Cerebellar cortex (tissue), 1 donor: Measurements from ENCODE around the gene CBR3.
"Not testable (repeated sequence)": the region's sequence is repeated elsewhere in the genome, so short reads cannot be mapped to it uniquely, and the experiment has no call there.

Experiments used
- DNase-seq: peaks from one replicate; pipeline ENCODE4 v3.0.0-alpha.2; 2015; ENCODE audit warnings: low spot score

Gene CBR3

GRCh38 chr21:36134803-36135390, at the start of gene CBR3:
Gene CBR3, plus strand, starts transcription at chr21:36135079. Its CDS starts 114 bp downstream, at chr21:36135193.
- no peak for DNase-seq

- no peak for DNase-seq
Measured at GRCh38 chr21:36087362-36088138, 47.3 kb upstream of the CBR3 start.

- DNase-seq = no peak
Measured at GRCh38 chr21:36089946-36090345, 44.9 kb upstream of the CBR3 start.

- DNase-seq = no peak
Measured at GRCh38 chr21:36092681-36093080, 42.2 kb upstream of the CBR3 start.

- no peak for DNase-seq
Measured at GRCh38 chr21:36093512-36093911, 41.4 kb upstream of the CBR3 start.

- no peak for DNase-seq
Measured at GRCh38 chr21:36096398-36097290, 38.2 kb upstream of the CBR3 start.

- no peak for DNase-seq
Measured at GRCh38 chr21:36097427-36098181, 37.3 kb upstream of the CBR3 start.

- no peak for DNase-seq
Measured at GRCh38 chr21:36098182-36098532, 36.7 kb upstream of the CBR3 start.

- DNase-seq = no peak
Measured at GRCh38 chr21:36099000-36099399, 35.9 kb upstream of the CBR3 start.

- not testable (repeated sequence) for DNase-seq
Measured at GRCh38 chr21:36099695-36100211, 35.1 kb upstream of the CBR3 start.

- no peak for DNase-seq
Measured at GRCh38 chr21:36100971-36101641, 33.8 kb upstream of the CBR3 start.

GRCh38 chr21:36103434-36103833, 31.4 kb upstream of the CBR3 start:
- no peak for DNase-seq

- peak; percentile 62 for DNase-seq
Measured at GRCh38 chr21:36104317-36105300, 30.3 kb upstream of the CBR3 start.

GRCh38 chr21:36105327-36105842, 29.5 kb upstream of the CBR3 start:
- no peak for DNase-seq

GRCh38 chr21:36109868-36110267, 25.0 kb upstream of the CBR3 start:
- no peak for DNase-seq

- DNase-seq = no peak
Measured at GRCh38 chr21:36111238-36111637, 23.6 kb upstream of the CBR3 start.

- DNase-seq = peak; percentile 52
Measured at GRCh38 chr21:36113647-36114428, 21.0 kb upstream of the CBR3 start.

- no peak for DNase-seq
Measured at GRCh38 chr21:36115138-36115730, 19.6 kb upstream of the CBR3 start.
